Dermis microvascular lymphatic vessel endothelial cell (primary cell): ENCODE results near the gene RNU5D-1. TPM values are rescaled to one million over a fixed set of nuclear protein-coding genes. Genes with fewer than 3 reads are reported as not detected.
"Not testable (repeated sequence)": the region's sequence is repeated elsewhere in the genome, so short reads cannot be mapped to it uniquely, and the experiment has no call there.

Experiments
- DNase-seq, 2 donors: peaks; one replicate each; pipeline versions ENCODE4 v3.0.0 to v3.0.0-alpha.2; 2010; ENCODE audit warnings: low read depth in 2 of 2
- total RNA-seq: library from RNA; depleted of rRNA; stranded (reverse); fragments of >200 nt; gene quantifications from 2 replicates; pipeline ENCODE4 v1.2.1, GENCODE V29; 2014

Gene RNU5D-1
- total RNA-seq, 1 donor from 2014 or later: not detected

- DNase-seq: no peak
Measured at GRCh38 chr1:44700573-44700972, 30.4 kb downstream of the RNU5D-1 start.

GRCh38 chr1:44699375-44699774, 31.6 kb downstream of the RNU5D-1 start:
- not testable (repeated sequence) for DNase-seq

GRCh38 chr1:44698138-44698537, 32.8 kb downstream of the RNU5D-1 start:
- no peak for DNase-seq

GRCh38 chr1:44696789-44697345, 34.1 kb downstream of the RNU5D-1 start:
- no peak for DNase-seq

GRCh38 chr1:44696101-44696500, 34.9 kb downstream of the RNU5D-1 start:
- no peak for DNase-seq

GRCh38 chr1:44695671-44696070, 35.3 kb downstream of the RNU5D-1 start:
- DNase-seq: no peak

GRCh38 chr1:44694863-44695478, 36.0 kb downstream of the RNU5D-1 start:
- DNase-seq: no peak

GRCh38 chr1:44693900-44694299, 37.1 kb downstream of the RNU5D-1 start:
- DNase-seq: no peak

- no peak for DNase-seq
Measured at GRCh38 chr1:44693159-44693558, 37.8 kb downstream of the RNU5D-1 start.

GRCh38 chr1:44689447-44689765, 41.6 kb downstream of the RNU5D-1 start:
- no peak for DNase-seq

GRCh38 chr1:44688760-44689446, 42.1 kb downstream of the RNU5D-1 start:
- DNase-seq: no peak

- no peak for DNase-seq
Measured at GRCh38 chr1:44685881-44686280, 45.1 kb downstream of the RNU5D-1 start.

- DNase-seq: no peak
Measured at GRCh38 chr1:44685218-44685617, 45.8 kb downstream of the RNU5D-1 start.

- no peak for DNase-seq
Measured at GRCh38 chr1:44684525-44684924, 46.4 kb downstream of the RNU5D-1 start.

- no peak for DNase-seq
Measured at GRCh38 chr1:44682883-44683265, 48.1 kb downstream of the RNU5D-1 start.

GRCh38 chr1:44681905-44682882, 48.8 kb downstream of the RNU5D-1 start:
- no peak for DNase-seq

Other genes starting within 250 kb of the RNU5D-1 start
- gene TMEM53, start 56.7 kb downstream of the RNU5D-1 start, total RNA-seq: 4.0 and 4.7 TPM in 2 replicates
- gene ARMH1, start 56.5 kb downstream of the RNU5D-1 start, total RNA-seq: 0.13 TPM in 1 of 2 replicates, not detected in the other
- gene KIF2C, start 8.7 kb upstream of the RNU5D-1 start, total RNA-seq: 9.7 and 21.3 TPM in 2 replicates
- 1,311 and 1,360 TPM in 2 replicates for gene RPS8, start 44.4 kb upstream of the RNU5D-1 start, total RNA-seq
- under 0.01 TPM in 1 of 2 replicates, not detected in the other for gene BEST4, start 57.0 kb upstream of the RNU5D-1 start, total RNA-seq
- gene PLK3, start 69.2 kb upstream of the RNU5D-1 start, total RNA-seq: 11.7 and 14.9 TPM in 2 replicates
- gene DYNLT4, start 76.2 kb upstream of the RNU5D-1 start, total RNA-seq: 0.13 and 0.25 TPM in 2 replicates
- 3.3 and 6.2 TPM in 2 replicates for gene BTBD19, start 77.4 kb upstream of the RNU5D-1 start, total RNA-seq
- gene PTCH2, start 112.1 kb upstream of the RNU5D-1 start, total RNA-seq: under 0.01 TPM in 2 replicates